KBM-7 (cell line): ENCODE measurements around the gene PAPPA.

ENCODE experiments used
- DNase-seq: peaks from one replicate; pipeline ENCODE4 v3.0.0-alpha.2; 2015
- in situ Hi-C: fragments of 300-500 bp; cut with MboI; formaldehyde crosslinking; loops from 2 replicates; pipeline ENCODE4 v1.14.3; 2020; ENCODE audit warnings: low sequenced_read_pairs, low pct_unique_long_range_greater_than_20kb, mixed read lengths

The PAPPA gene

GRCh38 chr9:116208417-116209232 is 55.0 kb downstream of the PAPPA start:
- no peak for DNase-seq
- in situ Hi-C loops = no loop called here

DNA sequence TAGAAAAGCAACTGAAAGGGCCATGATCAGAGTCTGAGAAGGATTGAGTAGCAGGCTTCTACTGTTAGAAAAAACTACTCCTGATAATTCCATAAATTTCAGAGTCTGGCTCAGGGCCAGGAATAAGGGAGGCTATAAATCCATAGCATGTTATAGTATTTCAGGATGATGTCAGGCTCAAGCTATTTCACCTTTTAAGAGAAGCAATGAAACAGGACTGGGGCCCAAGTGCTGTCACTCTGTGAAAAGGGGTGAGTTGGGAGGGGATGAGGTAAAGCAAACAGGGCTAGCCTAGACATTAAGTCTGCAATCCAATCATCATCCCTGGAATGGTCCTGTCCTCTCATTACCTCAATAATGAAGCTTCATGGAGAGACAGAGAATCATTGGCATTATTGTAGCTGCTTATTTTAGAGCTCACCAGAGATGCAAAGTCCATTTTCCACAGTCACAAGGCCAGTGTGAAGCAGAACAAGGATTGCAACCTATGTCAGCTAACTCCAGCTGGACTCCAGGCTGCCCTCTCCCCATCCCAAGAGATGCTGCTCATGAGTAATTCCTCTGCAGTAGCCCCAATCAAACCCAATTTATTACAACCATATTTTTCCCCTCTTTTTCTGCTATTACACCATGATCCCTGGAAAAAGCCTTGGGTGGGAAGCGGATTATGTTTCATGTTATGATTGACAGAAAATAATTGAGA is 56.0 kb downstream of the PAPPA start:
- in situ Hi-C loops = no loop called here

DNA sequence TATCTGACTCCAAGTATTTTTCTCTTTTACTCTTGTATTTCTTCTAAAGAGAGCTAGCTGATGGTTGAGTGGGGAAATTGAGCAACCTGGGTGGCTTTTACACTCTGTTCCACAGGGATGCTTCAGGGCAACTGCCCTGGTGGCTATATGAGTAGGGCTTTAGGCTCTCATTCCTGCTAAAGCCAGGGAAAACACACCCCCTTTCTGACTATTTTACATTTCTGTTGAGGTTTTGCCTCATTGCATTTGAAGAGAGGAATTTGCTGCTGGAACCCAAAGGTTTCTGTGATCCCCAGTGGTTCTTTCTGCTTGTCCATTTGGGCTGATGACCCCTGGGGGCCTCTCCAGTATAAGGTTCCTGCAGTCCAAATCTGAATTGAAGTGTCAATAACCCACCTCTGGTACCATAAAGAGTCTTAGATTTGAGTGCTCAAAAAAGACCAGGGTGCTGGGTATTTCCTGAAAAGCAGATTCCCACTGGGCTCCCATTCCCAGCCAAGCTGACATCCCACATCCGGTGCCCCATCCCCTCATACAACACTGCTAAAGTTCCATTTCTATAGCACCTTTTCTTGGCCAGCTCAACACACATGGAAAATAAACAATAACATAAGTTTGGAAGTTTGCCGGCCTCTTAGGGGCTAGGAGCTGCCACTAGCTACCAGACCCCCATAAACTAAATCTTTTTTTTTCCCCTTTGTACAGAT is 59.5 kb downstream of the PAPPA start:
- in situ Hi-C loops = no loop called here
- no peak for DNase-seq

More for the DNA sequence above, 56.0 kb downstream of the PAPPA start:
- DNase-seq = no peak

DNA sequence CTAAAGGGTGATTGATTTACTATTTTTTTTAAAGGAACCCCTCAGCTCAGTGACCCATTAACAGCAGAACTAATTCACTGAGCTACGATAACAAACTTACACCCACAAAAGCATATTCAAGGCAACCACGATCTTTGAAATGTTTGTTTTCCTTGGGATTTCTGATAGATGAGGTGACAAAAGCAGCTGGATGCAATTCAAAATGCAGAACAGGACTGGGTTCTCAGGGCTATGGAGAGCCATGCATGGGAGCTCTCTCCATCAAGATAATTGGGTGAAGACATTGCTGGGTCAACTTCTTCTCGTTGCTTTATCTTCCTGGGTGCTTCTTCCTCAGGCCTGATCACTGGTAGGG is 60.1 kb downstream of the PAPPA start:
- no peak for DNase-seq
- in situ Hi-C loops = no loop called here

GRCh38 chr9:116218399-116218798 is 64.8 kb downstream of the PAPPA start:
- DNase-seq = no peak
- in situ Hi-C loops = no loop called here

DNA sequence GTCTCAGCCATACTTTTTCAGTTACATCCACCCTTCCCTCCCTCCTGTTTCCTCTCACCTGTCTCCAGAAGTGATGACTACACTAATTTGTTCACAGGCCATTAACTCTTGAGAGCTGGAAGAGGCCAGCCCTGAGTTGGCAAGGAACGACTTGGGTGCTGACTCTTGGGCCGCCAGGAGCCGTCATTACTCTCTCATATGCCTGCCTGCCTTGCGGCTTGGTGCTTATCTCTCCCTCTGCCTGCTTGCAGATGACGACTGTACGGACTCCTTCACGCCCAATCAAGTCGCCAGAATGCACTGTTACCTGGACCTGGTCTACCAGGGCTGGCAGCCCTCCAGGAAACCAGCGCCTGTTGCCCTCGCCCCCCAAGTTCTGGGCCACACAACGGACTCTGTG is 66.1 kb downstream of the PAPPA start:
- in situ Hi-C loops = no loop called here
- no peak for DNase-seq

DNA sequence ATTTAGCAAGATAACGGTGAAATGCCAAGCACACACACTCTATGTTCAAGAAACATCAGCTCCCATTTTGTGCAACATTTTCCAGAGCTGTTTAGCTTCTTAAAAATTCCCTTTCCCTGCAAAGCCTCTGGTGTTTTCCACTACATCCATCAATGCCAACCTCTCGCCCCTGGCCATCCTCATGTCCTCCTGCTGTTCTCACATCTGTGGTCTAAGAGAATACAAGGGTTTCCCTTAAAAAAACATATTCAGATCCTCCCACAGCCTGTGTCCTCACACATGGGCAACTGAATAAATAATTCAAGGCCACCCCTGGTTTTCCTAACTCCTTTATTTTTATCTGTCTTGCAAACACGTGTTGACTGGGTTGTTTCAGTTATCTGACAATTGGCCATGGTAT is 70.3 kb downstream of the PAPPA start:
- DNase-seq = no peak
- in situ Hi-C loops = no loop called here

DNA sequence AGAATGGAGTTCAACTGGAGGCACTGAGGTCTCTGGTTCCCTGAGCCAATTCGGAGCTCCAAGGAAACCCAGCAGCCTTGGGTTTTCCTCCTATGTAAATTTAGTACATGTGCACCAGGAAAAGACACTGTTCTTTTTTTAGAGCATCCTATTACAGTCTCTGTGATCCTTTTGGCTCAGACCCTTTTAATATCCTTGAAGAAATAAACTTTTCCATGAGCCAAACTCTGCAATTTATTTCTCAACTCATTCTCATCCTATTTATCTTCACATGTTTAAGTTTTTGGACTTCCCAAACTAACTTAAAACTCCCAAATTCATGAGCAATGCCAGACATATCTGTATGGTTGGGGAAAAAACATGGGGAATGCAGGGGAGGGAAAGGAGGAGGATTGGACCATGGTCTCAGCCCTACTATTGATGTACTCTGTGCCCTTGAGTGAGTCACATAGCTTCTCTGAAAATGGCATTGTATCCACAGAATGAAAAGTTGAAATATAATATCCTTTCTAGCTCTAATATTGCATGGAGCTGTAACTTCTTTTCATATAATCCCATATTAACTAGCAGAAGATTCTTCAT is 76.6 kb downstream of the PAPPA start:
- in situ Hi-C loops = no loop called here
- no peak for DNase-seq

DNA sequence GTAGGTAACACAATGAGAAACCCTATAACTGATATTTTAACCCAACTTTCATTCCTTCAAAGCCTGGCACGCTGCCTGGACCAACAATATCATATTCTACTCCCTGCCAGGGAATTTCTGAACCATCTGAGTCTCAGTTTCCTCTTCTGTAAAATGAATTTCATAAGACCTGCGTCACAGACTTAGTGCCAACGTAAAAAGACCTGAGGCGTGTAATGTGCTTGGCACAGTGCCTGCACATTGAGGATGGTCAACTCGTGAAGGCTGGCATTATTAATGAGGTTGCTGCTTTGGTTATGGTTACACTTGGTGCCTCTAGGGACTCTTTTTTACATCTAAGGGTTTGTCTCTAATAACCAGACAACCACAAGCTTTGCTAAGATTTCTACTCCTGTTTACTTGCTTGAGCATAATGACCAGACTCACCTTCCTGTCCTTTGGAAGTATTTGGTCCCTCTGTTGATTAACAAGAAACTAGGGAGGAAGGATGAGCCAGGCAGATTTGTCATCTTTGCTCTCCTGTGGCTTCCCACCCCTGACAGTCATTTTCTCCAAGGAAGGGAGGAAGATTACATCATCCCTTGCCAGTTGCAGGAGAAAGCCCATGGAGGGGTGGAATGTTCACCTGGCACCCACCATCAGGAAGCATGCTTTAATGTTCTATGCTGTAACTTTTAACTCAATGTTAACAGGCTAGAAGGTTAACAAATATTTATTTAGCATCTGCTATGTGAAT is 79.0 kb downstream of the PAPPA start:
- DNase-seq = no peak
- in situ Hi-C loops = no loop called here

- DNase-seq = no peak
- in situ Hi-C loops = no loop called here
Observed at GRCh38 chr9:116233160-116233530, 79.6 kb downstream of the PAPPA start.

DNA sequence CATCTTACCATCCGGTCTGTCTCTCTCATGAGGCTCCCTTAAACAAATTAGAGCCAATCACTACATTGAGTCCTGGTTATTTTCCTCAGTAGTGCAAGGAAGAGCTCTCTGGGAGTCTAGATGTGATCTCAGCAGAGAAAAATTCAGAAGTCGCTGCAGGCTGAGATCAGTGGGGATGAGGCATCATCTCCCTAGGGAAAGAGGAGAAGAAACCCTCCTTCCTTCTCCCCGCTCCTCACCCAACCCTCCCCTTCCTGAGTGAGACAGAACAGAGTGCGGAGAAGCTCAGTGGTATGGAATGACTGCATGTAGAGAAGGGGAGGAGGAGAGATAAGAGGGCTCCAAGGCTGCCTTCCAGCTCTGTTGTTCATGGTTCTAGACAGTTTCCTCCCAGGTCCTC is 80.5 kb downstream of the PAPPA start:
- DNase-seq = no peak
- in situ Hi-C loops = no loop called here

- no peak for DNase-seq
- in situ Hi-C loops = no loop called here
Observed at GRCh38 chr9:116236979-116237378, 83.4 kb downstream of the PAPPA start.

DNA sequence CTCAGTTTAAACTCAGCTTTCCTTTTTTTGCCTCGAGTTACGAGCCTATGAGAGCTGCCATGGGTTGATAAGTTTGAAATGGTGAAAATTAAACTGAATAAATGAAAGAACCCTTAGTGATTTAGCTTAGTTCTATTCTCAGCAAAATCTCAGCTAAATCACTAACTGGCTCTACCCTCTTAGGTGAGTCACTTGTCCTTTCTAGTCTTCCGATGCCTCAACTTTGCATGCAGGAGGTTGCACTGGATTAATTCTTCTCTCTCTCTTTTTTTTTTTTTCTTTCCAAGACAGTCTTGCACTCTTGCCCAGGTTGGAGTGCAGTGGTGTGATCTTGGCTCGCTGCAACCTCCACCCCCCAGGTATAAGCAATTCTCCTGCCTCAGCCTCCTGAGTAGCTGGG is 83.9 kb downstream of the PAPPA start:
- in situ Hi-C loops = no loop called here
- DNase-seq = no peak

- DNase-seq = no peak
- in situ Hi-C loops = no loop called here
Observed at GRCh38 chr9:116238225-116238624, 84.6 kb downstream of the PAPPA start.

GRCh38 chr9:116238776-116239340 is 85.3 kb downstream of the PAPPA start:
- in situ Hi-C loops = no loop called here

DNA sequence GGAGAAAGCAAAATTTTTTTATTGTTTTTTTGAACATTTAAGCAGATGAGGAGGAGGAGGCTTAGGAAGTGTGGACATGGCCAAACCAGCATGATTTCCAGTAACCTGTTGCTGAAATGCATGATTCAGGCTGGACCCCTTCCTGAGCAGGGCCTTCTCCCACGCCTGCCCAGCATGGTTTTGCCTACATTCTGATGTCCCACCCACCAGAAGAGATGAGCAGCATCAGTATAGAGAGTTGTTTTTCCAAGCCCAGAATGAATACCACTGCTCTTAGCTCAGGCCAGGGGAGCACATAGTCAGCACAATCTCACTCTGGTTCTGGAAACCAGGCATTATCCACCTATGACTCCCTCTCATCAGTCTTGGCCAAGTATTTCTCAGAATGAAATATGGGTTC is 90.1 kb downstream of the PAPPA start:
- no peak for DNase-seq
- in situ Hi-C loops = no loop called here

More at GRCh38 chr9:116238776-116239340, 85.3 kb downstream of the PAPPA start:
- no peak for DNase-seq

DNA sequence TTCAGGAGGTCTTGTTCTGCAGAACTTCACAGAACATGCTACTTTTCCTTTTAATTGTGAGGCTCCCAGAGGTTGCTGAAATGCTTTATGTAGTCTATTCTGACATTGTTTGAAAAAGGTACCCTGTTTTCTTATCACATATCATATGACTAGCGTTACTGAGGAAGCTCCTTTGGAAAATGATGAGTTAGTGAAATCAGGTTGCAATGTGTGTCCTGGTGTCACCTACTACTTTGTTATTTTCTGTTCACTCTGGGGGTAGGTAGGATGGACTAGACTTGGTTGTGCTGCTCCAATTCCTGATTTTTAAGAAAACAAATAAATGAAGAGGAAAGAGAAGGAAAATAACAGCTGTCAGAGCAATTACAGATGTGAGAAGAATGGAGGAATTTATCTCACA is 93.7 kb downstream of the PAPPA start:
- no peak for DNase-seq
- in situ Hi-C loops = no loop called here

DNA sequence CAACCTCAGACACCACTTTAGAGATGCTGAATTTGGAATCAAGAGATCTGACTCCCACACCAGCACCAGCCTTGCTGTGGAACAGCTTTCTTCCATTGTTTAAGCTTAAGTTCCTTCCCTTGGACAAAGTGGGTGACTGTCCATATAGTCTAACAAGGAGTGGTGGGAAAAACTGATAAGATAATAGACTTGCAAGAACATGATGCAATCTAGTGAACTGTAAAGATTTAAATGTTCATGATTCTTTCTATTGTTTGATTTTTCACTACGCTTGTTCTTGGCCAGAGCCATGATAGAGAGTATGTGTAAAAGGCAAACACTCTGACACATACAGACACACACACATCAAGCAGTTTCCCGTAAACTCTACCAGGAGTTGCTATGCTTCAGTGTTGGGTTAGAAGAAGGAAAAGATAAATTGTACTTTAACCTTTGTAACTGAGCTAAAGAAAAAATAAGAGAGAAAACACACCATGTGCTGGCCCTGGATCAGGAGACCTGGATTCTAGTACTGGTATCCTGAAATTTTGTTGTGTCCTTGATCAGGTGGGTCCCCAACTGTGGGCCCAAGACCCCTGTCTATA is 94.3 kb downstream of the PAPPA start:
- in situ Hi-C loops = no loop called here
- no peak for DNase-seq

DNA sequence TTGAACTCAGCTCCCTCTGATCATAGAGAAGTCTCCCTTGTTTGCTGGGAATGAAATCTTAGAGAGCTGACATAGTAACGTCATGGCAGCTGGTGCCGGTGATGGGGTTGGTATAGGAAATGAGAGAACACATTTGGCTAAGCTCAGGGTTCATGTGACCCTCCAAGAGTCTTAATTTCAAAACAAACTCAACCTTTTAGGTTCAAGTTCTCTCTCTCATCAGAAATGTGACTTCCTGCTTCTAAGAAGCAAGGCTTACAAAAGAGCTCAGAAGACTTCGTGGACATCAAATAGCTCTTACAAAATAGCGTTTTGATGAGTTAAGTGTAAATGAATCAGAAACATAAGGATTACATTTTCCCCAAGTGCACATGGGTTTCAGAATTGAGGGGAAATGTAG is 97.3 kb downstream of the PAPPA start:
- in situ Hi-C loops = no loop called here
- DNase-seq = no peak
